ENCODE data around the gene MORN1.

The MORN1 gene

GRCh38 chr1:2384941-2385481 is 6.3 kb downstream of the MORN1 start:
- DNase-seq: peak in 1 of 5 donors; percentile 10

GRCh38 chr1:2384130-2384860 is 7.1 kb downstream of the MORN1 start:
- no peak for DNase-seq

- DNase-seq: no peak
Observed at GRCh38 chr1:2383576-2383975, 7.8 kb downstream of the MORN1 start.

GRCh38 chr1:2382621-2383361 is 8.6 kb downstream of the MORN1 start:
- DNase-seq: no peak

GRCh38 chr1:2381741-2382620 is 9.4 kb downstream of the MORN1 start:
- DNase-seq: peak; percentile 57 to 73 (median 67)

- DNase-seq: no peak
Observed at GRCh38 chr1:2380816-2381591, 10.3 kb downstream of the MORN1 start.

GRCh38 chr1:2379733-2380404 is 11.5 kb downstream of the MORN1 start:
- no peak for DNase-seq

GRCh38 chr1:2378956-2379732 is 12.2 kb downstream of the MORN1 start:
- peak in 1 of 5 donors; percentile 4 for DNase-seq

GRCh38 chr1:2378441-2378851 is 12.9 kb downstream of the MORN1 start:
- peak in 1 of 5 donors; percentile 8 for DNase-seq

- DNase-seq: peak in 1 of 5 donors; percentile 9
Observed at GRCh38 chr1:2377751-2378440, 13.5 kb downstream of the MORN1 start.

- DNase-seq: peak in 1 of 5 donors; percentile 3
Observed at GRCh38 chr1:2376931-2377672, 14.3 kb downstream of the MORN1 start.

GRCh38 chr1:2376261-2376741 is 15.1 kb downstream of the MORN1 start:
- DNase-seq: no peak

GRCh38 chr1:2375923-2376260 is 15.5 kb downstream of the MORN1 start:
- DNase-seq: no peak

GRCh38 chr1:2375246-2375922 is 16.0 kb downstream of the MORN1 start:
- DNase-seq: peak in 1 of 5 donors; percentile 1

GRCh38 chr1:2374252-2375155 is 16.9 kb downstream of the MORN1 start:
- peak in 1 of 5 donors; percentile 2 for DNase-seq

- DNase-seq: peak in 1 of 5 donors; percentile 9
Observed at GRCh38 chr1:2373551-2374251, 17.7 kb downstream of the MORN1 start.

Measured in T-helper 1 cell (primary cell).